KBM-7 (cell line): ENCODE results near the gene ADIPOR2.
"Not testable (repeated sequence)": the region's sequence is repeated elsewhere in the genome, so short reads cannot be mapped to it uniquely, and the experiment has no call there.

Source experiments
- DNase-seq: peaks from one replicate; pipeline ENCODE4 v3.0.0-alpha.2; 2015
- in situ Hi-C: fragments of 300-500 bp; cut with MboI; formaldehyde crosslinking; loops from 2 replicates; pipeline ENCODE4 v1.14.3; 2020; ENCODE audit warnings: low sequenced_read_pairs, low pct_unique_long_range_greater_than_20kb, mixed read lengths

ADIPOR2 gene

GRCh38 chr12:1719139-1719538, 28.3 kb downstream of the ADIPOR2 start:
- DNase-seq = no peak
- in situ Hi-C loops = no loop called here

DNA sequence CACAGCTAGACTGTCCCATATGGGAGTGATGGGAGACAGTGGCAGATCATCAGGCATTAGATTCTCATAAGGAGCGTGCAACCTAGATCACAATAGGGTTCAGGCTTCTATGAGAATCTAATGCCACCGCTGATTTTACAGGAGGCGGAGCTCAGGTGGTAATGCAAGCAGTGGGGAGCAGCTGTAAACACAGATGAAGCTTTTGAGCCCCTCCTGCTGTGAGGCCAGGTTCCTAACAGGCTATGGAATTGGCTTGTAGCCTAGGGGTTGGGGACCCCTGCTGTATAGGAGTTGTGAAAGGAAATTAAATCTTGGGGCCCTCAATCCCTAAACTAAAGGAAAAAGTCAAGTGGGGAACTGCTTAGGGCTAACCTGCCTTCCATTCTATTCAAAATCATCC, 29.6 kb downstream of the ADIPOR2 start:
- in situ Hi-C loops = no loop called here
- no peak for DNase-seq

- no peak for DNase-seq
- in situ Hi-C loops = no loop called here
Measured at GRCh38 chr12:1723721-1724120, 32.9 kb downstream of the ADIPOR2 start.

DNA sequence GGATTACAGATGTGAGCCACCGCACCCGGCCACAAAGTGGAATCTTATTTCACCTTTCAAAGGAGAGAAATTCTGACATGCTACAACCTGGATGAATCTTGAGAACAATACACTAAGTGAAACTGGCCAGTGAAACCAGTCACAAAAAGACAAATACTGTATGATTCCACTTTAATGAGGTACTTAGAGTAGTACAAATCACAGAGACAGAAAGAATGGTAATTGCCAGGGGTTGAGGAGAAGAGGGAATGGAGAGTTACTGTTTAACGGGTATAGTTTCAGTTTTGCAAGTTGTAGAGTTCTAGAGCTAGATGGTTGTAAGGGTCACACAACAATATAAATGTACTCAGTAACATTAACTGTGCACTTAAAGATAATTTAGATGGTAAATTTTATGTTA, 33.4 kb downstream of the ADIPOR2 start:
- no peak for DNase-seq
- in situ Hi-C loops = no loop called here

- in situ Hi-C loops = no loop called here
- no peak for DNase-seq
Measured at GRCh38 chr12:1726753-1727152, 35.9 kb downstream of the ADIPOR2 start.

DNA sequence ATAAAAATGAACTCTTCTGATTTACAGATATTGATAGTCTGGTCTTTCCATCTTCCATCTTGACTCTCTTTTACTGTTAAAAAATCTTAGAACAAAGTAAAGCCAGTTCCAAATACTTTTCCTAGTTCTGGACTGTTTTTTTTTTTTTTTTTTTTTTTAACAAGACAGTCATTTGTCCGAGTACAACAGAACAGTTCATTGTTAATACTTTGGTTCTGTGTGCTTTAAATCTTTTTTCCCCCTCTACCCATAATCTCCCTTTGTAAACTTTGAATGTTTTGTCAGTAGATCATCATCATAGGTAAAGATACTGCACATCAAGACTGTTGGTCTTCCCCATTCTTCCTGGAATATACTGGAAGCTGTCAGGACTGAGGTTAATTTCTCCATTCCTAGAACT, 38.0 kb downstream of the ADIPOR2 start:
- in situ Hi-C loops = no loop called here

GRCh38 chr12:1731019-1731687, 40.3 kb downstream of the ADIPOR2 start:
- DNase-seq = no peak
- in situ Hi-C loops = no loop called here

More for the DNA sequence above, 38.0 kb downstream of the ADIPOR2 start:
- no peak for DNase-seq

- DNase-seq, in situ Hi-C loops: not testable (repeated sequence)
Measured at GRCh38 chr12:1731688-1732078, 40.8 kb downstream of the ADIPOR2 start.

DNA sequence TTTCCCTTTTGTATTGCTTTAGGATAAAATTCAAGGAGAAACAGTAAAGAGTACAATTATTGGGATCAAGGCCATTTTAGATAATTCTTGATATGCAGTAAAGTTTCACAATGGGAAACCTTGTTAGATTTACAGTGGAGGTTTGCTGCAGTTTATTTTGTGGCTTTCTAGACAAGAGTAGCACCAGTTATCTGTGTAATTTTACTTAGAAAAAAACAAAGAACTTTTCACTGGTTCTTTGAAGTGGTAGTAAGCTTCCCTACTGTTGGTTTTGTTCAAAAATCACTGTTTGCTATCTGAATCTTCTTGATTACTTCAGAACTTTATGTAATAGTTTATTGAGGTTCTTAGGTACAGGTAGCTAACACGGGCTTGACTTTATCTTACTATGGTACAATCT, 42.0 kb downstream of the ADIPOR2 start:
- in situ Hi-C loops = no loop called here
- no peak for DNase-seq

DNA sequence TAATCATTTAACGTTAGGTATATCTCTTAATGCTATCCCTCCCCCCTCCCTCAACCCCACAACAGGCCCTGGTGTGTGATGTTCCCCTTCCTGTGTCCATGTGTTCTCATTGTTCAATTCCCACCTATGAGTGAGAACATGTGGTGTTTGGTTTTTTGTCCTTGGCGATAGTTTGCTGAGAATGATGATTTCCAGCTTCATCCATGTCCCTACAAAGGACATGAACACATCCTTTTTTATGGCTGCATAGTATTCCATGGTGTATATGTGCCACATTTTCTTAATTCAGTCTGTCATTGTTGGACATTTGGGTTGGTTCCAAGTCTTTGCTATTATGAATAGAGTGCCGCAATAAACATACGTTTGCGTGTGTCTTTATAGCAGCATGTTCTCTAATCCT, 42.8 kb downstream of the ADIPOR2 start:
- DNase-seq, in situ Hi-C loops: not testable (repeated sequence)

- in situ Hi-C loops = no loop called here
- no peak for DNase-seq
Measured at GRCh38 chr12:1737652-1738286, 46.9 kb downstream of the ADIPOR2 start.

- in situ Hi-C loops = no loop called here
- DNase-seq = no peak
Measured at GRCh38 chr12:1738446-1738845, 47.6 kb downstream of the ADIPOR2 start.

- no peak for DNase-seq
- in situ Hi-C loops = no loop called here
Measured at GRCh38 chr12:1739368-1739767, 48.5 kb downstream of the ADIPOR2 start.

DNA sequence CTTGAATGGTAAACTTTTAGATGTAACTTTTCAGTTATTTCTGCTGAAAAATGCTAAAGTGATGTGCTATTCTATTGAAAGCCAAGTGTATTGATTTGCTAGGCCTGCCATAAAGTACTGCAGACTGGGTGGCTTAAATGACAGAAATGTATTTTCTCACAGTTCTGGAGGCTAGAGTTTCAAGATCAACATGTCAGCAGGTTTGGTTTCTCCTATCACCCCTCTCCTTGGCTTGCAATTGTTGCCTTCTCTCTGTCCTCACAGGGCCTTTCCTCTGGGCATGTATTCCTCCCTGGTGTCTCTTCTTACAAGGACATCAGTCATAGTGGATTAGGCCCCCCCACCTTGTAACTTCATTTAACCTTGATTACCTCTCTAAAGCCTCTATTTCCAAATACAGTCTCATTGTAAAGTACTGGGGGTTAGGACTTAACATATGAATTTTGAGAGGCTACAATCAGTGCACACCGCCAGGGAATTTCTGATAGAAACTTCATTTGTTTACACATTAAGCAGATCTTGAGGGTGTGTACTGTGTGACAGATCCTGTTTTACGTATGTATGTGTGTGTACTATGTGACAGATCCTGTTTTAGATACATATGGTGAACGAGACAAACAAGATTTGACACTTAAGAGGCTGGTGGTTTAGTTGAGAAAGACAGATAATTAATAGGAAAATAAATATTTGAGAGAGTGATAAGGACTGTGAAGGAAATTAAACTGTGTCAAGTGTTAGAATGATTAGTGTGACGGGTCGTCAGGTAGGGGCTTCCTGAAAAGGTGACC, 49.5 kb downstream of the ADIPOR2 start:
- in situ Hi-C loops = no loop called here
- DNase-seq = no peak

DNA sequence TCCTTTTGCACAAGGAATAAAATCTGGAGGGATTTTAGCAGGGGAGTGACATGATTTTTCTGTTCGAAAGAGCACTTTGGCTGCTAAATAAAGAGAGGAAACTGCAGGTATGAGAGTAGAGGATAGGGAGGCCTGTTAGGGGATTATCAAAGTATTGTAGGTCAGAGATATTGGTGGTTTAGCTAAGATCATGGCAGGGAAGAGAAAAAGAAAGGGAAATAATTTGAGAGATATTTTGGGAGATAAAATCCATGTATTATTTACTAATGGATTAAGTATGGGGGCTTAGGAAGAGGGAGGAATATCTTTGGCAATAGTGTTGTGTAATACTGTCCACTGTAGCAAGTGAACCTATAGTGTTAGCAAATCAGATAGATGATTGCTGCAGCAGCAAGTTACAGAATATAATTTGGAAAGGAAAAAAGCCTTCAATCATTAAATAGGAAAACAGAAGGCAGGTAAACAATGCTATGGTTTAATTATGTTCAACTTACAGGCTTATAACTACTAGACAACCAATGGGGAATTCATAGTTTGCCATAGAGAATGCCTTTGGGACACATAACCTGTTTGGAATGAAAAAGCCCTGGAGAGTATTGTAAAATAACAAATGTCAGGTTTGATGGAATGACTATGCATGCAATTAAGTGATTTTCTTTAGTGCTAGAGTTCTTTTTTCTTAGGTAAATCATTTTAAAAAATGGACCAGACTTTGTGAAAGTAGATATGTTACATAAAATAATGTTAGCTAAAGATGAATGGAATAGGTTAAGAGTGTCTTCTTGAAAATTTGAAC, 50.5 kb downstream of the ADIPOR2 start:
- in situ Hi-C loops = no loop called here
- DNase-seq = no peak

DNA sequence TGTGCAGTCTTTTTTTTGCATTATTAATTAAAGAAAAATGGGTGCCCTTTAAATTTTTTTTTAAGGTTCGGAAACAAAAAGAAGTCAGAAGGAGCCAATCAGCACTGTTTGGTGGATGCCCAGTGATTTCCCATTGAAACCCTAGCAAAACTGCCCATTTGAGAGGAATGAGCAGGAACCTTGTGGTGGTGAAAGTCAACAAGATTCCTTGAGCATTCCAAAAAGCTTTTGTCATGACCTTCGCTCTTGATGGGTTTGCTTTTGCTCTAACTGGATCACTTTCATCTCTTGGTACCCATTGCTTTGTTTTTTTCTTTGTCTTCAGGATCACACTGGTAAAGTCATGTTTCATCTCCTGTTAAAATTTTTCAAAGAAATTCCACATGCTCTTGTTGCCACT, 54.1 kb downstream of the ADIPOR2 start:
- no peak for DNase-seq
- in situ Hi-C loops = no loop called here

DNA sequence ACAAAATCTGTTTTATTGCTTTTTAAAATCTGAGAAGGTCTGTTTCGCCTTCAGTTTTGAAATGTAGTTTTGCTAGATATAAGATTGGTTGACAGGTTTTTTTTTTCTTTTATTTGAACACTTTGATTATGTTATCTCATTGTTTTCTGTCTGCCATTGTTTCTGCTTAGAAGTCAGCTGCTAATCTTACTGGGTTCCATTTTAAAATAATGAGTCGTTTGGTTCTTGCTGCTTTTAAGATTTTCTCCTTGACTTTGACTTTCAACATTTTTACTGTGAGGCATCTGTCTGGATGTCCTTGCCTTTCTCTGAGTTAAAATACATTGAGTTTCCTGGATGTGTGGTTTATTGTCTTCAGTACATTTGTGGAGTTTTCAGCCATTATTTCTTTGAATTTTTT, 56.7 kb downstream of the ADIPOR2 start:
- no peak for DNase-seq
- in situ Hi-C loops = no loop called here

DNA sequence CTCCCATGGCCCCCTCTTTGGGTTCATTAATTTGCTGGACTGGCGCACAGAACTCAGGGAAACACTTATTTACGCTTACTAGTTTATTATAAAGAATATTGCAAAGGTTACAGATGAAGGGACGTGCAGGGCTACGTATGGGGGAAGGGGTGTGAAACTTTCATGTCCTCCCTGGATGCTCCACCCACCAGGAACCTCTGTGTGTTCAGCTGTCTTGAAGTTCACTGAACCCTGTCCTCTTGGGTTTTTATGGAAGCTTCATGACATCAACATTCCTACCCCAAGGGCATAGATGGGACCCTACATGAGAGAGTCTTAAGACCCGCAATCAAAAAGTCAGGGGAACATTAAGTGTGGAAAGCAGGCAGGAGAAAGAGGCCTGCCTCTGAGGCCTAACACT, 58.1 kb downstream of the ADIPOR2 start:
- in situ Hi-C loops = no loop called here
- DNase-seq = no peak

- DNase-seq = no peak
- in situ Hi-C loops = no loop called here
Measured at GRCh38 chr12:1750300-1750699, 59.4 kb downstream of the ADIPOR2 start.

- in situ Hi-C loops = no loop called here
Measured at GRCh38 chr12:1758376-1758775, 67.5 kb downstream of the ADIPOR2 start.

More at GRCh38 chr12:1758376-1758775, 67.5 kb downstream of the ADIPOR2 start:
- no peak for DNase-seq
